ENCODE measurements around the gene FBXW11.

GRCh38 chr5:171882118-171882517, 124.3 kb downstream of the FBXW11 start:
- TF ChIP-seq POLR2A (IDR thresholded peaks at IDR 0.05) (no peak), CTCF (IDR thresholded peaks at IDR 0.05) (no peak)
